D721Med (cell line): ENCODE results near the gene SH3BP2.

Source experiments
- DNase-seq: peaks from one replicate; pipeline ENCODE4 v3.0.0; 2011; ENCODE audit warnings: low spot score; ENCODE audit not compliant: insufficient read length
- FAIRE-seq: peaks from 2 replicates; lab custom pipeline; 2011; peaks lifted over from hg19 to GRCh38; lab: Jason Lieb, UNC
- TF ChIP-seq, protein P1 (sequence below): IDR thresholded peaks from 2 replicates; pipeline ENCODE4 v1.5.1; 2012; ENCODE audit warnings: mild to moderate bottlenecking, control low read depth; ENCODE audit not compliant: insufficient read depth; ENCODE audit errors: missing control alignments

The SH3BP2 gene

DNA sequence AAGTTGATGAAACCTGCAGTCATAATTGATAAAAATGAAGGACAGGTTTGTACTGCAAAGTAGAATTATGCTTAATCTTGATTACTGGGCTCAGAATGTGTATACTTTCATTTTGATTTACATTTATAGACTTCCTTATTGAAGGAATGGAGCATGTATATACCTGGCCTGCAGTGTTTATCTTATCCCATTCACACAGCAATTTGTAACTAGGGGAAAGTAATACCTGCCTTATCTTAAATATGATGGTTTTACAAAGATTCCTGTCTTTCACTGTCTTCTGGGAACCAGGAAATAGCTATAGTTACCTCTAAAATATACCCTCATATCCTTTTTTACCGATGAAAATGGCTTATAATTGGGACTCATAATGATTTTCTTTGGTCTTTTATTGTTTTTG, 80.4 kb downstream of the SH3BP2 start:
- FAIRE-seq (no peak), DNase-seq (no peak)
- TF ChIP-seq, protein P1, sequence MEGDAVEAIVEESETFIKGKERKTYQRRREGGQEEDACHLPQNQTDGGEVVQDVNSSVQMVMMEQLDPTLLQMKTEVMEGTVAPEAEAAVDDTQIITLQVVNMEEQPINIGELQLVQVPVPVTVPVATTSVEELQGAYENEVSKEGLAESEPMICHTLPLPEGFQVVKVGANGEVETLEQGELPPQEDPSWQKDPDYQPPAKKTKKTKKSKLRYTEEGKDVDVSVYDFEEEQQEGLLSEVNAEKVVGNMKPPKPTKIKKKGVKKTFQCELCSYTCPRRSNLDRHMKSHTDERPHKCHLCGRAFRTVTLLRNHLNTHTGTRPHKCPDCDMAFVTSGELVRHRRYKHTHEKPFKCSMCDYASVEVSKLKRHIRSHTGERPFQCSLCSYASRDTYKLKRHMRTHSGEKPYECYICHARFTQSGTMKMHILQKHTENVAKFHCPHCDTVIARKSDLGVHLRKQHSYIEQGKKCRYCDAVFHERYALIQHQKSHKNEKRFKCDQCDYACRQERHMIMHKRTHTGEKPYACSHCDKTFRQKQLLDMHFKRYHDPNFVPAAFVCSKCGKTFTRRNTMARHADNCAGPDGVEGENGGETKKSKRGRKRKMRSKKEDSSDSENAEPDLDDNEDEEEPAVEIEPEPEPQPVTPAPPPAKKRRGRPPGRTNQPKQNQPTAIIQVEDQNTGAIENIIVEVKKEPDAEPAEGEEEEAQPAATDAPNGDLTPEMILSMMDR: no peak

DNA sequence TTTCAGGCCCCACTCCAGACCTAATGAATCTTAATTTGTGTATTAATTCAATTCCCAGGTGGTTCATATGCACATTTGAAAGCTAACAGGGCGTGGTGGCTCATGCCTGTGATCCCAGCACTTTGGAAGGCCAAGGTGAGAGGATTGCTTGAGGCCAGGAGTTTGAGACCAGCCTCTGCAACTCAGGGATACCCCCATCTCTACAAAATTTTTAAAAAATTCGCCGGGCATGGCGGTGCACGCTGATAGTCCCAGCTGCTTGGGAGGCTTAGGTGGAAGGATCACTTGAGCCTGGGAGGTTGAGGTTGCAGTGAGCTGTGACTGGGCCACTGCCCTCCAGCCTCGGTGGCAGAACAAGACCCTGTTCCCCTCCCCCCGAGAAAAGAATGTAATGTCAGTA, 82.0 kb downstream of the SH3BP2 start:
- TF ChIP-seq, protein P1: no peak
- DNase-seq (no peak), FAIRE-seq (no peak)

DNA sequence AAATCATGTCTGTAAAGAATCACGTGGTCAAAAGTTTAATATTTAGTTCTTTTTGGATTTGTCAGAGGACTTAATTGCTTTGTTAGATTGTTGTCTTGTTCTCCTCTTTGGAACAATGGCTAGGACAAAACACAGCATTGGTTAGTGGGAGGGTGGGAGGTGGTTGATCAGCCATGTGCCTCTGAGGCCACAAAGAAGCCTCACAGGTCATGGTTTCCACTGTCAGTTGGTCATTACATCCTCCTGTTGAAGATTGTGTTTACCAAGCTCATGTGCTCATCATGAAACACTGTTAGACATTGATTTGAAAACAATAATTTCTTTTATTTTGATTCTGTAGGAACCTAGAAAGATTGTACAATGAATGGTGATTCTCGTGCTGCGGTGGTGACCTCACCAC, 82.7 kb downstream of the SH3BP2 start:
- no peak for DNase-seq
- TF ChIP-seq, protein P1: no peak
- FAIRE-seq: no peak

DNA sequence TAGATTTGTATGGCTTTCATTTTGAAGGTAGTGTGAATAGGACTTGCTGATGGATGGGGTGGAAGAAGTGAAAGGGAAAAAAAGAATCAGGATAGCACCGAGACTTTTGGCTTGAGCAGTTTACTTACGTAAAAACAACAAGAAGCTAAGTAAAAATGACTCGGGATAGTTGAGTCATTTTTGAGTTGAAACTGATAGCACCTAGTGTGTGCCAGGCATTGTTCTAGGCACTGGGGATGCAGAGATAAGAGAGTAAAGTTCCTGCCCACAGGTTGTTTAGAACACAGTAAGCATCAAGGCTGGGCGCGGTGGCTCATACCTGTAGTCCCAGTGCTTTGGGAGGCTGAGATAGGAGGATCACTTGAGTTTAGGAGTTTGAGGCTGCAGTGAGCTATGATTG, 85.5 kb downstream of the SH3BP2 start:
- TF ChIP-seq, protein P1: no peak
- DNase-seq (no peak), FAIRE-seq (no peak)

DNA sequence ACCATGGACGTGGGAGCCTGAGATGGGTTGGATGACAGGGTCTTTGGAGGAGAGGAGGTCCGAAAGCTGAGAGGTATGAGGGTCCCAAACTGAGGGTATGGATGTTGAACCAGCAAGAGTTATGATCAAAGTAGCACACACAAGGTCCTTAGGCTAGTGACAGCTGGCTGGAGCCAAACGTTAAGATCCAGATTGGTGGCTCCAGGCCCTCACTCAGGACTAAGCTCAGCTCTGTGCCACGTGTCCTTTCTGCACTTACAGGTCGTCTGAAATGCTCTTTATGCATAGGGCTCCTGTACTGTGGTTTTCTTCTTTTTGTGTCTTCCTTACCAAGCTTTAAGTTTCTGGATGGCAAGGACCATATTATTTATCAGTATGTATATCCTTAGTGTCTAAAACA, 86.1 kb downstream of the SH3BP2 start:
- TF ChIP-seq, protein P1: no peak
- DNase-seq (no peak), FAIRE-seq (no peak)

DNA sequence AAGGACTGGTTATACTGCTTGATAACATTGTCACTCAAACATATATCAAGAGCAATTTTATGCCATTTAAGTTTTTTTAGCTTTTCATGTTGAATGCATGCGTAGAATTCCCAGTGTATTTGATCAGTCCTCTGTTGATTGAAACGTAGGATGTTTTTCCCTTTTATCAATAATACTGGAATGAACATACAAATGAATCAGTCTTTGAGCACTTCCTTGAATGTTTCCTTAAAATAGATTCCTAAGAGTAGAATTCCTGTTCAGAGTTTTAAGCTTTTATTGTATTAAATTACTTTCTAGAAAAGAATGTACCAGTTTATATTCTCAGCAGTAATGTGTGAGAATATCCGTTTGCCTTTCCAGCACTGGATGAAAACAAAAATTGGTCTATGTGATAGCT, 88.5 kb downstream of the SH3BP2 start:
- DNase-seq: no peak
- TF ChIP-seq, protein P1: no peak
- FAIRE-seq: no peak

DNA sequence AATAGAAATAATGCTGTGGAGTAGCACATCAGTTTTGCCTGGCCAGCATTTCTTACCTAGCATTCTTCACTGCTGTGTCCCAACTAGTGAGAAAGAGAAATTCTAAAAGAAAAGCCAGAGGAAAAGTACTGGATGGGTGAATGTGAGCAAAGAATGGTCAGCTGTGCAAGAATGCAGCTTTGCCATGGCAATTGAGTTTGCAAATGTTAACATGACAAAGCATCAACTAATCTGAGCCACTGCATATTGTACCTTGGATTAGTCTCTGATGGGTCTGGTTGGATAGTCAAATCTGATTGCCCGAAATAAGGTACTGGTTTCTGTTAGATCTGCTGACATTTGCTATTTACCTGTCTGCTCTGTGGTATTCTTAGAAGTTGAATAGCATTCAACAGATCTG, 89.5 kb downstream of the SH3BP2 start:
- FAIRE-seq: no peak
- TF ChIP-seq, protein P1: no peak
- DNase-seq: no peak
